GM19351 (cell line): ENCODE measurements around the gene PAEP.

Experiments
- ATAC-seq: cut with Tn5 transposase; IDR thresholded peaks from one replicate; pipeline ENCODE4 v1.9.1; 2021; ENCODE audit warnings: mild to moderate bottlenecking, moderate library complexity; ENCODE audit not compliant: unreplicated experiment

The PAEP gene

GRCh38 chr9:135574943-135575342 lies 13.4 kb downstream of the PAEP start:
- no peak for ATAC-seq

DNA sequence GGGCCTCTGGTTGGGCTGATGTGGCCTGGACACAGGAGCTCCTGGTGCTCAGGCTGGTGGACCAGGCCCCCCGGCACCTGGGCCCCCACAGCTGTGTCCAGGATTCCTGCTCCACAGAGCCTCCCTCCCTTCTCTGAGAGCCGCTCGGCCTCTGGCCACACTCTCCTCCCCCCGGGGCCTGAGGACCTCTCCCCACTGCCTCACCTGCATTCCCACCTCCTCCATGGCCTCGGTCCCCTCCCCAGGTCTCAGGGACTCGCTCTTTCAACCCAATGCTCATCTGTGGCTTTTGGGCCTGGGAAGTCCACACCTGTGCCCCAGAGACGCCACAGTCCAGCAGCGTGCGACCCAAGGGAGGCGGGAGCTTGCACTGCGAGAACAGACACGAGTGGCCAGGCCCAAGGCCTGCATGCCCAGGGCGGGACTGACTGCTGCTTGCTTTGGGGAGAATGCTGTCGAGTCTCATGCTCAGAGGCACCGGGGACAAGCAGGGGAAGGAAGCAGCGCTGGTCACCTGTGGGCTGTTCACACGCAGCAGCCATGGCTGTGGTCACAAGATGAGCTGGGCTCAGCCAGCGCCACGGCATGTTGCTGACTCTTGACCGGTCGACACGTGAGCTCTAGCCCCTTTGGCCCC lies 14.6 kb downstream of the PAEP start:
- ATAC-seq = no peak

GRCh38 chr9:135577256-135577655 lies 15.7 kb downstream of the PAEP start:
- no peak for ATAC-seq

DNA sequence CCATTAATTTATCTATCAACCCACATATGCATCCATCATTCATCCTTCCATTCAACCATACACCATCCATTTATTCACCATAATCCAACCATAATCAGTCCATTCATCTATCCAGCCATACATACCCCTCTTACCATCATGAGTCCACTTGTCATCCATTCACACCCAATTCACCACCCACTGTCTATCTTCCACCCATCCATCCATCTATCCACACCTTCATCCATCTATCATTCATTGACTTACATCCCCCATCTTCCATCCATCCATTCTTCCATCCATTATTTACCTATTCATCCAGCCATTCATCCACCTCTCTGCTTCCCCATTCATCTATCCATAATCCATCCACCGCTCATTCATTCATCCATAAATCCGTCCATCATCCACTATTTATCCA lies 17.8 kb downstream of the PAEP start:
- no peak for ATAC-seq

GRCh38 chr9:135579889-135580660 lies 18.5 kb downstream of the PAEP start:
- no peak for ATAC-seq

- ATAC-seq = no peak
Observed at GRCh38 chr9:135580664-135581380, 19.3 kb downstream of the PAEP start.

DNA sequence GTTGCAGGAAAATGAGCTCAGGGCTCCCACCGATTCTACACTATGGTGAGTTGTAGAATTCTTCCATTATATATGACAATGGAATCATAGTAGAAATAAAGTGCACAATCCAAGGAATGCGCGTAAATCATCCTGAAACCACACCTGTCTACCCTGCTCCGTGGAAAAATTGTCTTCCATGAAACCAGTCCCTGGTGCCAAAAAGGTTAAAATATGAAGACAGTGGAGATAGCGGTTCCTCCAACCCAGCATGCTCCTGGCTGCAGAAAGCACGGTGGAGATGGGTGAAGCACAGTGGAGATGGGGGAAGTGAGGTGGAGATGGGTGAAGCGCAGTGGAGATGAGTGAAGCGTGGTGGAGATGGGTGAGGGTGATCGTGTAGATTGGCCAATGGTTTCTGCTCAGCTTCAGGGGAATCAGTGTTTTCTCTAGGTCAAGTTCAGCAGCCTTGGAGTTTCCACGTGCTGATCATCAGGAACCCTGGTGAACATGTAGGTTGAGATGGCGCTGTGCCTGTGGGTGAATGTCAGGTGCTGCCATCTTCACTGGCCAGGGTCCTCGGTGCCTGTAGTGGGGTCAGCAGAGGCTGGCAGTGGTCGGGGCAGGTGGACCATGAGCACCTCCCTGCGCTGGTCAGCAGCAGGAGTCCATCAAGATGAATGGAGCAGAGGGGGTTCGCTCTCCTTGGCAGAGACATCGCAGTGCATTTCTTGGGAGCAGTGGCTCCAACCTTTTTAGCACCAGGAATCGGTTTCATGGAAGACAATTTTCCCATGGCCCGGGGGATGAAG lies 20.3 kb downstream of the PAEP start:
- no peak for ATAC-seq

- ATAC-seq = no peak
Observed at GRCh38 chr9:135582541-135582940, 21.0 kb downstream of the PAEP start.

- no peak for ATAC-seq
Observed at GRCh38 chr9:135582966-135583687, 21.6 kb downstream of the PAEP start.

- ATAC-seq = no peak
Observed at GRCh38 chr9:135583688-135584011, 22.1 kb downstream of the PAEP start.

GRCh38 chr9:135584371-135584770 lies 22.8 kb downstream of the PAEP start:
- ATAC-seq = no peak

GRCh38 chr9:135584934-135585333 lies 23.4 kb downstream of the PAEP start:
- ATAC-seq = no peak

DNA sequence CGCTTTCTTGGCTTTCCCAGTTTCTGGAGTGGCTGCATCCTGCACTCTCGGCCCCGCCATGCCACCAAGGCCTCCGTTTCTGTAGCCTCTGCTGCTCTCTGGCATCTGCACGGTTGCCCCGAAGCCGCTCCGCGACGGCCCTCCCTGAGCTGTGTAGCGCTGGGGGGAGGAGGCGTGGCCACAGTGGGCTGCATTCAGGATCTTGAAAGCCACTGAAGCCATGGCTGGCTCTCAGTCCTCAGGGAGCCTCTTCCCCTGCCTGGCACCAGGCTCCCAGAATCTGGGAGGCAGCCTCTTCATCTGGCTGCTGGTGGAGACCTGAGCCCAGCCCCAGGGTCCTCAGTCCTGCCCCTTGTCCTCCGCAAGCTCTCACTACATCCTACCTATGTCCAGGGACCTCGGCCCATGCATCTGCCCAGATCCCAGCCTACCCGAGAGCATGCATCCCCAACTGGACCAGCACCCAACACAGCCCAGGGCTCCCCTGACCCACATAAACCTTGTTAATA lies 25.1 kb downstream of the PAEP start:
- ATAC-seq = no peak

- no peak for ATAC-seq
Observed at GRCh38 chr9:135587658-135588057, 26.1 kb downstream of the PAEP start.

DNA sequence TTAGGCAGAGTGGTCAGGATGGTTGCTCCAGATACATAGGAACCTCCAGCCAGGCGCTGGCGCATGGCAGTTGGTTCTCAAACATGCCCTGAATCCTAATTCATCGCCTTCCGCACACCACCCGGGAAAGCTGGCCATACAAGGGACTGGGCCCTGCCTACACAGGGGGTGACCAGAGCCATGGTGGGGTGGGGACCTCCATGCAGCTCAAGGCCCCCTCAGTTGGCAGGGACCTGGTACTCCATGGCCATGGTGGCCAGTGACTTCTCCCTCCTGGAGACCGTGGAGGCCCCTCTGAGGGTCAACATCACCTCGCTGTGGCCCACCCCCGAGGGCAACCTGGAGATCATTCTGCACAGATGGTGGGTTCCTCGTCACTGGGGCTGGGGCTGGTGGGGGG lies 26.8 kb downstream of the PAEP start:
- ATAC-seq = no peak

- no peak for ATAC-seq
Observed at GRCh38 chr9:135588886-135589595, 27.5 kb downstream of the PAEP start.

DNA sequence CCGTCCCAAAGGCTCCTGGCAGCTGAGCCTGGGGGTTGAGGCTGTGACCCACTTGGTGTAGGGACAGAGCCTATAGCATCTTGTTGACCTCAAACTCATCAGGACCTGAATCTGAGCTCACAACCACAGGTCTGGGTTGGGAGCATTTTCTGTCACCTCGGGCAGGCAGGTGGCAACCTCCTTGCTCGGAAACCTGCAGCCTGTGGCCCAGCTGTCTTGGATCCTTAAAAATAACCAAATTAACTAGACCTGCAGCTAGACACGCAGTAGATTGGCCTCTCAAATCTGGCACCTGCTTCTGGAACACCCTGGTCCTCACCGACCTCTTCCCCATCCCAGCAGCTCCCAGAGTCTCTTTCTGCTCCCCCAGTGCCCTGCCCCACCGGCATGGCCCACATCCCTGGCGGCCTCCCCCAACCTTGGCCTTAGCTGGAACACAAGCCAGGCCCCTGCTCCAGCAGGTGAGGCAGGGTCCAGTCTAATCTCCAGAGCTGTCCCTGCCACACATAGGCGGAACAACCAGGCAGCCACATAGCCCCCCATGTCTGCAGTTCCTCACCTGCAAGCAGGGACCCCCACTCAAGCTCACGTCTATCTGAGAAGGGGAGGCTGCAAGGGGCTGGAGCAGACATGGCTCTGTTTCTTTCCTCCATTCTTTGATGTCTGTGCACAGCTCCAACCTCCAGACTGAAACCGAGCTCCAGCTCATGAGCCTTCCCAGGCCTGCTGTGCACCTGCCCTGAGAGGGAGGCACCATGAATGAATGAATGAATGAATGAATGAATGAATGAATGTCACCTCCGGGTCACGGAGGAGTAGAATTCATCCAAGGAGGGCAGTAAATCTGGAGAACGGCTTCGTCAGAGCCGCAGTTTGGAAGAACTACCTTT lies 28.3 kb downstream of the PAEP start:
- ATAC-seq = no peak

DNA sequence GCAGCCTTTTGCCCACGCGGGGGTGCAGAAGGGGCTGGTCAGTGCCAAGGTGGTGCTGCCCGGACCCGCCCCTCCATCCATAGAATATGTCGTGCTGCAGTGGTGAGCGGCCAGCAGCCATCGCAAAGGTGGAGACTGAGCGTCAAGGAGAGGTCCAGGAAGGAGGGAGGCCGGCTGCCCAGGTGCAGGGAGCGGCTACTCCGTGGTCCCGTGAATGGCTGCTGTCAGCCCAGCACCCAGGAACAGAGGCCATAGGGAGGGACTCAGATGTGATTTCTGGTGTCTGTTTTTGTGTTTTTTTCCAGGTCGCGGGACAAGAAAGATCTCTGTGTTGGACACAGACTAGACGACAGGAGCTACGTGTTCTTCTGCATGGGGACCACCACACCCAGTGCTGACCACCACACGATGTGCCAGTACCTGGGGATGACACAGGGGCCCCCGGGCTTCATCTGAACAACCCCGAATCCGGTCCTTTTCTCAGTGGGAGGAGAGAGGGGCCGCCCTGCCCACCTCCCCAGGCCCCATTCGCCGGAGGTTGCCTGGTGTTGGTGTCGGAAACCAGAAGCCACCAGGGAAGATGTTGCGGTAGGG lies 29.0 kb downstream of the PAEP start:
- ATAC-seq = no peak
